OCI-M2 (cell line): Measurements from ENCODE around the gene ENTPD5.
"Not testable (repeated sequence)": the region's sequence is repeated elsewhere in the genome, so short reads cannot be mapped to it uniquely, and the experiment has no call there.

Source experiments
- DNase-seq: peaks from one replicate; lab custom pipeline; 2025; ENCODE audit not compliant: unreplicated experiment; lab: John Stamatoyannopoulos, UW

The ENTPD5 gene

GRCh38 chr14:73945159-73945670 is 73.9 kb downstream of the ENTPD5 start:
- no peak for DNase-seq

DNA sequence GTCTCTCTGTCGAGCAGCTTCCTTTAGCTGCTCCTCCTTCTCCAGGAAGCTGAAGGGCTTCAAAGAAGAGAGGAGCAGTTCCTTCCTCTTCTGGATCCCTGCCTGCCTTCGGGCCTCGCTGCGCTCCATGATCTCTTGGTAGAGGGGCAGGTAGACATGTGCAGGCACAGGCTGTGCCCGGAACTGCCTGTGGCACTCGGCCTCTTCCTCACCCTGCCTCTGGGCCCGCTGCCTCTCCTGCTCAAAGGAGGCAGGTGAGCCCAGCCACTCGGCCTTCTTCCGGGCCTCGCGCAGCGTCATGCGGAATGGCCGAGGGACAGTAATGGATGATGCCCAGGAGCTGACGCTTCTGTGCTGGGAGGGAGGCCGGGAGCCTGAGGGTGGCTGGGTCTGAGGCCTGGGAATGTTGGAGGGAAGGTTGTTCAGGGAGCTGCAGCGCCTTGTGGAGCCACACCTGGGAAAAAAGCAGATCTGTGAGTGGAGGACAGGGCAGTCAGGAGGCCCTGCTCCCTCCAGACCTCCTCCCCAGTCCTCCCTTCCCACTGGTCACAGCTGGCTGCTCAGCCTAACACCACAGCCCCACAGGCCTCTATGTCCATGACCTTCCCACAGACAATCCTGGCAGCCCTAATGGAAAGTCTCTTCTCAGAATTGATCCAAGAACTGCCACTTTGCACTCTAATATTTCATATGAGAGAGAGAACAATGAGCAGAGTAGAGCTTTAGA is 74.5 kb downstream of the ENTPD5 start:
- no peak for DNase-seq

DNA sequence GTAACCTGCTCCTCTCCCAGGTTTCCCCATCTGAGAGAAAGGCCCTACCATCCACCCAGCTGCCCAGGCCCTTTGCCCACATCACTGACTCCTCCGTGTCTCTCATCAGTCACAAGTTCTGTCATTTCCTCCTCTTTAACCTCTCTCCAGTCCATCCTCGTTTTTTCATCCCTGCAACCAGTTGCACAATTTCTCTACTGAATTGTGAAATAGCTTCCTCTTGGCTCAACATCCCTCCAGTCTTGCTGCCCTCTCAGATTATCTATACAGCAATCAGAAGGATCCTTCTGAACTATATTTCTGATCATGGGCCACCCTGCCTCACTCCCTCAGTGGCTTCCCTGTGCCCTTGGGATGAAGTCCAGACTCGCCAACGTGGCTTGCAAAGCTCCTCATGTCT is 76.0 kb downstream of the ENTPD5 start:
- no peak for DNase-seq

GRCh38 chr14:73942180-73942579 is 76.9 kb downstream of the ENTPD5 start:
- no peak for DNase-seq

- no peak for DNase-seq
Observed at GRCh38 chr14:73937012-73937411, 82.1 kb downstream of the ENTPD5 start.

DNA sequence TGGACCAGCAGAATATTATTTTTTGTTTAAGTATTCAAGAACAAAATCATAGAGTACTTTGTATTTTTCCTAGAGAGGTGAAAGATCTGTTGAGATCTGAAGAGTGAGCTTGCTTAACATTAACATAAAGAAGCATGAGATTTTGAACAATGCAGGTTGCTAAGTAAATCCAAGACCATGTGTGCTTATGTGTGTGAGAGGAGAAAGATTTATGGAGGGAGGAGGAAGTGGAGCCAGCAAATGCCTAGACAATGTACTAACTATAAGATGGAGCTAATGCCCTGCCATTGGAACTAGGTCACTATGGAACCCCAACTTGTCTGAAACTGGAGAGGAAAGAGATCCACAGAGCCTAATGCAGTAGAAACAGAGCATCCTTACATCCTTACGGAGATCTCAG is 82.5 kb downstream of the ENTPD5 start:
- DNase-seq: no peak

- DNase-seq: no peak
Observed at GRCh38 chr14:73935666-73936065, 83.4 kb downstream of the ENTPD5 start.

DNA sequence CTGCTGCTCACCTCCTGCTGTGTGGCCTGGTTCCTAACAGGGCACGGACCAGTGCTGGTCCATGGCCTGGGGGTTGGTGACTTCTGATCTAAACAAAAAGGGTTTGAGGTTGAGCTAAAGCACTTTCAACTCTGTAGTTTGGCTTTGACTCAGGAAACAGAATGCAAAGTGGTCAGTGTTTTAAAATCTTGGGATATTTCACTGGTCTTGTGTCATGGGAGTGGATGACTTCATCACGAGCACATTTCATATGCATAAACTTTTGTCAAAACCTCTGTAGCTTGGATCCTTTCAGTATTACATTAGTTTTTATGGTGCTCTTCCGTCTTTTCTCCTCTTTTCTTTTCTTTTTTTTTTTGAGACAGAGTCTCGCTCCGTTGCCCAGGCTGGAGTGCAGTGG is 94.8 kb downstream of the ENTPD5 start:
- DNase-seq: no peak

DNA sequence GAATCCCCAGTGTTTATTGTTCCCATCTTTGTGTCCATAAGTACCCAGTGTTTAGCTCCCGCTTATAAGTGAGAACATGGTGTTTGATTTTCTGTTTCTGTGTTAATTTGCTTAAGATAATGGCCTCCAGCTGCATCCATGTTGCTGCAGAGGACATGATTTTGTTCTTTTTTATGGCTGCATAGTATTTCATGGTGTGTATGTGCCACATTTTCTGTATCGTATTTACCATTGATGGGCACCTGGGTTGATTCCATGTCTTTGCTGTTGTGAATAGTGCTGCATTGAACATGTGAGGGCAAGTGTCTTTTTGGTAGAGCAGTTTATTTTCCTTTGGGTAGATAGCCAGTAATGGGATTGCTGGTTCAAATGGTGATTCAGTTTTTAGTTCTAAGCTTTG is 99.6 kb downstream of the ENTPD5 start:
- DNase-seq: not testable (repeated sequence)

DNA sequence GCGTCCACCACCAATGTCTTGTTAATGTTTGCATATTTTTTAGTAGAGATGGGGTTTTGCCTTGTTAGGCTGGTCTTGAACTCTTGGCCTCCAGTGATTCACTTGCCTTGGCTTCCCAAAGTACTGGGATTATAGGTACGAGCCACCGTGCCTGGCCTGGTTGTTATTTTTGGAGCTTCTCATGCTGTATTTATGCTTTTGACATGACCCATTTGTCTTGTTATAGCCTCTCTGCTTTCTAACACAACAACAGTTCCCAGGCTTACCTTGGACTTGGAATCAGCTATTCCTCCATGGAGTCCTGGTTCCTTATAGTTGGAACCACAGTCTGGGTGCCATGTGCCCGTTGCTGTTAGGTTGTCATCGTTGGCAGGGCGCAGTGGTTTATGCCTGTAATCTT is 102.8 kb downstream of the ENTPD5 start:
- no peak for DNase-seq

DNA sequence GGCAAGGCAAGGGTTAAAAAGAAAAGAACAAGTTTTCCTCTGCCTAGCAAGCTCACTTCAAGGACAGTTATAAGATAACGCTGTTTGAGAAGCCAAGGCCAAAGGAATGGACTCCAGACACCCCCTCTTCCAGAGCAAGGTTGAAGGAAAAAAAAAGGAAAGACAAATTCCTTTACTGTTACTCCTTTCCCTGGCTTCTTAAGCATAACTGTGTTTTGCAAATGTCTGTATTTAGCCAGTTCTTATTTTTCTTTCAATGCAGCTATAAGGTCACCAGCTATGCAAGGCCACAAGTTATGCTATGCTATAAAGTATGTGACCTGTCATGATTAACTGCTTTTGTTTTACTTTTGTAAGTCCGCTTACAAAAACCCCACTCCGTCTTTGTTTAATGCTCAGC is 105.8 kb downstream of the ENTPD5 start:
- DNase-seq: no peak

DNA sequence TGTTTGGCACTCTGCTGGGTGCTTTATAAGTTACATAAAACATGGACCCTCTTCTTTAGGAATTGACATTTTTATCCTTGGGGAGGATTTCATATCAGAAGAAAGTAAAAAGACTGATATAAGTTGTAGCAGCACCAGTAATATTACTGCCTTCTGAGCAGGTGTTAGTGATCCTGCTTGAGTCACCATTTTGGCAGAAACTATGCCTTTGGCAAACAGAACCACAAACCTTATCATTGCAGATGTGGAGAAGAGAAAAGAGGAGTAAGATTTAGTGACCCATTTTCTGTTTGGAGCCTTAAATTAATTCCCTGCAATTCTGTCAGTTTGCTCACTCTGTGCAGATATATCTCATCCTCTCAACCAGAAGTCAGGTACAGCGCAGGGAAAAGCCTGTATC is 109.4 kb downstream of the ENTPD5 start:
- no peak for DNase-seq
